Endothelial cell of umbilical vein (primary cell): ENCODE measurements around the gene C12orf76. TPM values are rescaled to one million over a fixed set of nuclear protein-coding genes. Genes with fewer than 3 reads are reported as not detected.

Source experiments
- BruUV-seq: library from RNA; stranded (reverse); fragments of 400-500 nt; replicated peaks from 2 replicates; lab custom pipeline; 2021; lab: Mats Ljungman, UMichigan
- CTCF ChIA-PET: fragments of 300-600, 350-600 bp; sonication (Branson Sonifier 250); formaldehyde crosslinking; loops from one replicate; lab custom pipeline; 2021; ENCODE audit warnings: antibody characterized with exemption, inconsistent platforms; lab: Charles Lee
- POLR2A ChIA-PET: fragments of 300-600, 350-600 bp; sonication (Branson Sonifier 250); formaldehyde crosslinking; loops from one replicate; lab custom pipeline; 2021; ENCODE audit warnings: antibody characterized with exemption, inconsistent platforms; lab: Charles Lee
- DNase-seq: peaks from one replicate; pipeline ENCODE4 v3.0.0-alpha.2; 2011; ENCODE audit warnings: low read depth, low spot score
- FAIRE-seq: peaks from 2 replicates; lab custom pipeline; 2011; peaks lifted over from hg19 to GRCh38; lab: Jason Lieb, UNC
- H2AFZ ChIP-seq: 2 replicates; pipeline ENCODE4 v1.6.0; 2012; ENCODE audit warnings: low read depth, low read length, control low read depth, inconsistent platforms
- H3K27ac ChIP-seq: 2 replicates; pipeline ENCODE4 v1.5.1; 2011; ENCODE audit warnings: low read depth, mild to moderate bottlenecking, control low read depth, low read length, moderate library complexity; ENCODE audit not compliant: insufficient read depth
- H3K27me3 ChIP-seq, 2 experiments: 2 replicates each; pipeline versions ENCODE4 v1.6.0 to v1.6.1; 2011; ENCODE audit warnings: low read length in 2 of 2, mixed read lengths in 1 of 2; ENCODE audit not compliant: control insufficient read depth in 2 of 2, insufficient read depth in 2 of 2
- H3K36me3 ChIP-seq, 2 experiments: 2 replicates in 1 of 2; 3 replicates in 1 of 2; pipeline ENCODE4 v1.5.1; 2011; ENCODE audit warnings: low read length in 2 of 2, mild to moderate bottlenecking in 1 of 2, moderate library complexity in 1 of 2; ENCODE audit not compliant: control insufficient read depth in 2 of 2, insufficient read depth in 2 of 2; ENCODE audit errors: extremely low read depth in 1 of 2
- H3K4me1 ChIP-seq: 3 replicates; pipeline ENCODE4 v1.5.1; 2011; ENCODE audit warnings: mild to moderate bottlenecking, low read length; ENCODE audit not compliant: control insufficient read depth, insufficient read depth; ENCODE audit errors: extremely low read depth
- H3K4me2 ChIP-seq: 2 replicates; pipeline ENCODE4 v1.6.1; 2011; ENCODE audit warnings: low read length, control low read depth, mixed read lengths; ENCODE audit not compliant: insufficient read depth
- H3K4me3 ChIP-seq, 3 experiments: fragments of 200-600 bp in 1 of 3; sonication (generic), shearing (Covaris generic) in 1 of 3; replicated peaks in 1 of 3; 2 replicates each; pipeline ENCODE4 v1.5.1; 2011 to 2016; ENCODE audit warnings: control low read depth in 3 of 3, low read length in 3 of 3, mild to moderate bottlenecking in 2 of 3, inconsistent platforms in 1 of 3, low read depth in 1 of 3, moderate library complexity in 1 of 3; ENCODE audit not compliant: insufficient read depth in 1 of 3
- H3K79me2 ChIP-seq: 2 replicates; pipeline ENCODE4 v1.6.0; 2012; ENCODE audit warnings: low read length, inconsistent platforms; ENCODE audit not compliant: control insufficient read depth, insufficient read depth
- H3K9ac ChIP-seq: replicated peaks from 2 replicates; pipeline ENCODE3; 2011; ENCODE audit warnings: low read length, control low read depth; ENCODE audit not compliant: insufficient read depth; ENCODE audit errors: extremely low read depth
- H3K9me1 ChIP-seq: replicated peaks from 3 replicates; pipeline ENCODE4 v1.6.0; 2011; ENCODE audit warnings: mild to moderate bottlenecking, low read length; ENCODE audit not compliant: control insufficient read depth, insufficient read depth; ENCODE audit errors: extremely low read depth
- H3K9me3 ChIP-seq: replicated peaks from 2 replicates; pipeline ENCODE4 v1.5.1; 2012; ENCODE audit warnings: low read length, inconsistent platforms; ENCODE audit not compliant: control insufficient read depth, insufficient read depth
- H4K20me1 ChIP-seq: replicated peaks from 2 replicates; pipeline ENCODE3; 2011; ENCODE audit warnings: mild to moderate bottlenecking, low read length; ENCODE audit not compliant: control insufficient read depth, insufficient read depth; ENCODE audit errors: extremely low read depth
- EZH2 ChIP-seq: IDR thresholded peaks from 2 replicates; pipeline ENCODE4 v1.6.1; 2012; ENCODE audit warnings: borderline replicate concordance, low read depth, mild to moderate bottlenecking, moderate library complexity, low read length, inconsistent platforms; ENCODE audit not compliant: severe bottlenecking
- FOS ChIP-seq: IDR thresholded peaks from 2 replicates; pipeline ENCODE4 v1.6.1; 2011; ENCODE audit warnings: mild to moderate bottlenecking, low read length, moderate library complexity, borderline replicate concordance; ENCODE audit not compliant: insufficient read depth
- GATA2 ChIP-seq: IDR thresholded peaks from 2 replicates; pipeline ENCODE4 v1.7.0; 2011; ENCODE audit warnings: low read depth, mild to moderate bottlenecking, moderate library complexity, mixed read lengths, low read length; ENCODE audit not compliant: insufficient read length, insufficient read depth
- JUN ChIP-seq: IDR thresholded peaks from 2 replicates; pipeline ENCODE4 v1.6.1; 2011; ENCODE audit warnings: borderline replicate concordance, low read depth; ENCODE audit not compliant: insufficient read length, insufficient read depth
- MYC ChIP-seq: IDR thresholded peaks from one replicate; pipeline ENCODE4 v1.6.1; 2011; ENCODE audit warnings: mild to moderate bottlenecking, low read depth, low read length
- POLR2A ChIP-seq: IDR thresholded peaks from 2 replicates; pipeline ENCODE4 v1.6.1; 2012; ENCODE audit warnings: low read depth, mild to moderate bottlenecking, control low read depth, low read length
- POLR2AphosphoS5 ChIP-seq: IDR thresholded peaks from 2 replicates; pipeline ENCODE4 v1.6.1; 2012; ENCODE audit warnings: low read depth, mild to moderate bottlenecking, control low read depth, low read length, moderate library complexity; ENCODE audit not compliant: insufficient read depth
- dilution Hi-C: fragments of 300-500 bp; cut with MboI; formaldehyde crosslinking; loops from one replicate; pipeline ENCODE4 v1.15.0; 2019; ENCODE audit warnings: low sequenced_read_pairs; ENCODE audit not compliant: extremely low pct_ligation_motif_present
- intact Hi-C: fragments of 100-400 bp; cut with micrococcal nuclease; formaldehyde crosslinking; loops from one replicate; pipeline ENCODE4 v1.10.0; 2022
- polyA plus RNA-seq, 4 experiments: library from polyadenylated mRNA; depleted of rRNA in 3 of 4; stranded (reverse) in 3 of 4; unstranded in 1 of 4; fragments of >200 nt; gene quantifications; 2 replicates each; pipeline versions ENCODE4 v1.2.1 to v1.2.3, GENCODE V29; 2011 to 2012; ENCODE audit warnings: missing spikeins in 1 of 4
- total RNA-seq: library from RNA; stranded (reverse); gene quantifications from 2 replicates; pipeline ENCODE4 v1.2.3, GENCODE V29; 2021
- TF ChIP-seq, protein P1 (sequence below), 2 donors: IDR thresholded peaks; 1 replicate in 1 of 2; 2 replicates in 1 of 2; pipeline ENCODE4 v1.5.1; 2011; ENCODE audit warnings: low read length in 2 of 2, mild to moderate bottlenecking in 2 of 2, moderate library complexity in 2 of 2, control low read depth in 1 of 2, inconsistent platforms in 1 of 2, low read depth in 1 of 2; ENCODE audit not compliant: insufficient read depth in 1 of 2; ENCODE audit errors: extremely low read depth in 1 of 2
- TF ChIP-seq, protein P2 (sequence below): IDR thresholded peaks from 2 replicates; pipeline ENCODE4 v1.6.1; 2011; ENCODE audit not compliant: insufficient read depth, insufficient read length

Gene C12orf76
- total and polyA plus RNA-seq, 2 donors (not counting 3 experiments of a cell fraction or from before 2014, with no cell fraction given): 13.4 to 17.1 TPM

DNA sequence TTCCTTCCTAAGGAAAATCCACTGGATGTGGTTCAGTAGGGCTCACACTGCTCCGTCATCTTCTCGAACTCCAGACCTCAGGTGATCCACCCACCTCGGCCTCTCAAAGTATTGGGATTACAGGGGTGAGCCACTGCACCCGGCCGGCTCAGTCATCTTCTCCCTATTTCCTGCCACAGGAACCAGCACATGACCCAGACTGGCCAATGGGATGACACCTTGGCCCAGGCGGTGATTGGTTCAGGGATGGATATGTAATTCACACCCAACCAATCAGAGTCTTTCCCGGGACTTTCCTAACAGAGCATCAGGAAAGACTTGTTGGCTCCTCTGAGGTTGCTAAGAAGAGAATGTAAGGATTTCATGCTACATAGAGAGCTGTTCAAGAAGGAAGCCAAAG lies 19.2 kb upstream of the C12orf76 start:
- dilution Hi-C loops: no loop called here
- H3K9me1 ChIP-seq: no peaks in the 10 kb centered on the region
- no peaks in the 10 kb centered on the region for H3K36me3 ChIP-seq
- H3K79me2 ChIP-seq: no peaks in the 10 kb centered on the region
- no TSS peak for BruUV-seq
- no peak overlapping the region for H3K4me3 ChIP-seq
- H3K9me3 ChIP-seq: no peaks in the 10 kb centered on the region
- ChIA-PET POLR2A (no interaction called here), CTCF (no interaction called here)
- no peaks in the 10 kb centered on the region for H3K27me3 ChIP-seq
- H4K20me1 ChIP-seq: no peaks in the 10 kb centered on the region
- H3K4me2 ChIP-seq: no peak overlapping the region
- FAIRE-seq: no peak
- TF ChIP-seq JUN (no peak), MYC (no peak), POLR2A (no peak), FOS (no peak), EZH2 (no peak), POLR2AphosphoS5 (no peak), GATA2 (no peak)
- TF ChIP-seq, protein P1, sequence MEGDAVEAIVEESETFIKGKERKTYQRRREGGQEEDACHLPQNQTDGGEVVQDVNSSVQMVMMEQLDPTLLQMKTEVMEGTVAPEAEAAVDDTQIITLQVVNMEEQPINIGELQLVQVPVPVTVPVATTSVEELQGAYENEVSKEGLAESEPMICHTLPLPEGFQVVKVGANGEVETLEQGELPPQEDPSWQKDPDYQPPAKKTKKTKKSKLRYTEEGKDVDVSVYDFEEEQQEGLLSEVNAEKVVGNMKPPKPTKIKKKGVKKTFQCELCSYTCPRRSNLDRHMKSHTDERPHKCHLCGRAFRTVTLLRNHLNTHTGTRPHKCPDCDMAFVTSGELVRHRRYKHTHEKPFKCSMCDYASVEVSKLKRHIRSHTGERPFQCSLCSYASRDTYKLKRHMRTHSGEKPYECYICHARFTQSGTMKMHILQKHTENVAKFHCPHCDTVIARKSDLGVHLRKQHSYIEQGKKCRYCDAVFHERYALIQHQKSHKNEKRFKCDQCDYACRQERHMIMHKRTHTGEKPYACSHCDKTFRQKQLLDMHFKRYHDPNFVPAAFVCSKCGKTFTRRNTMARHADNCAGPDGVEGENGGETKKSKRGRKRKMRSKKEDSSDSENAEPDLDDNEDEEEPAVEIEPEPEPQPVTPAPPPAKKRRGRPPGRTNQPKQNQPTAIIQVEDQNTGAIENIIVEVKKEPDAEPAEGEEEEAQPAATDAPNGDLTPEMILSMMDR (IDR thresholded peaks at IDR 0.05; ENCODE audit: extremely low read depth in 1 of 2, insufficient read depth in 1 of 2, low read depth in 1 of 2, low read length in 2 of 2): no peak
- TF ChIP-seq, protein P2, sequence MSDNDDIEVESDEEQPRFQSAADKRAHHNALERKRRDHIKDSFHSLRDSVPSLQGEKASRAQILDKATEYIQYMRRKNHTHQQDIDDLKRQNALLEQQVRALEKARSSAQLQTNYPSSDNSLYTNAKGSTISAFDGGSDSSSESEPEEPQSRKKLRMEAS: no peak
- H2AFZ ChIP-seq: no peak overlapping the region
- no peaks in the 10 kb centered on the region for H3K4me1 ChIP-seq
- no peak overlapping the region for H3K9ac ChIP-seq
- no peak overlapping the region for H3K27ac ChIP-seq
- intact Hi-C loops: no loop called here
- DNase-seq: no peak
